ENCODE results near the gene SHLD2.
"Not testable (repeated sequence)": the region's sequence is repeated elsewhere in the genome, so short reads cannot be mapped to it uniquely, and the experiment has no call there.

Gene SHLD2

DNA sequence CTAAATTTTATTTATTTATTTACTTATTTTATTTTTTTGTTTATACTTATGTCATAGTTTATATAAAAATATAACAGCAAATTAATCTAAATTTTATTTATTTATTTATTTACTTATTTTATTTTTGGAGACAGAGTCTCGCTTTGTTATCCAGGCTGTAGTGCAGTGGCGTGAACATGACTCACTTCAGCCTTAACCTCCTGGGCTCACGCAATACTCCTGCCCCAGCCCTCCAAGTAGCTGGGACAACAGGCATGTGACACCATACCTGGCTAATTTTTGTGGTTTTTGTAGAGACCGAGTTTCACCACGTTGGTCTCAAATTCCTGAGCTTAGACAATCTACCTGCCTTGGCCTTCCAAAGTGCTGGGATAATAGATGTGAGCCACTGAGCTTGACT lies 115.3 kb downstream of the SHLD2 start:
- DNase-seq (ENCODE audit: low read depth in 2 of 2, low spot score in 1 of 2) = not testable (repeated sequence)

DNA sequence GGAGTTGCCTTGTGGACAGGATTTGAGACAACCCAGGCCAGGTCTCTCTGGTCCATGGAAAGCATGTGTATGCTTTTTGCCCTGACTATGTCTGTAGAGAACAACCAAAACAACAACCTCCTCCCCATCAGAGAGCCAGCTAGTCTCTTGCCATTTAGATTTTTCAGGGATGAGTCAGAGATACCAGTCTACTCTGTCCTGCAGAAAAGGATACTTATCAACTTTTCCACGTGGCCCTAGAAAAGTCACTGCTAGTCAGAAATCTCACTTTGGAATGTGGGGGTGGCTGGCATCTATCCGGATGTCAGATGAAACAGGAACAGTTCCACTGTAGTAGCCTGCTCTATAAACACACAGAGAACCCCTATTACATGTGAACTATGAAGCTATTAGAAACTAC lies 116.8 kb downstream of the SHLD2 start:
- not testable (repeated sequence) for DNase-seq (ENCODE audit: low read depth in 2 of 2, low spot score in 1 of 2)

DNA sequence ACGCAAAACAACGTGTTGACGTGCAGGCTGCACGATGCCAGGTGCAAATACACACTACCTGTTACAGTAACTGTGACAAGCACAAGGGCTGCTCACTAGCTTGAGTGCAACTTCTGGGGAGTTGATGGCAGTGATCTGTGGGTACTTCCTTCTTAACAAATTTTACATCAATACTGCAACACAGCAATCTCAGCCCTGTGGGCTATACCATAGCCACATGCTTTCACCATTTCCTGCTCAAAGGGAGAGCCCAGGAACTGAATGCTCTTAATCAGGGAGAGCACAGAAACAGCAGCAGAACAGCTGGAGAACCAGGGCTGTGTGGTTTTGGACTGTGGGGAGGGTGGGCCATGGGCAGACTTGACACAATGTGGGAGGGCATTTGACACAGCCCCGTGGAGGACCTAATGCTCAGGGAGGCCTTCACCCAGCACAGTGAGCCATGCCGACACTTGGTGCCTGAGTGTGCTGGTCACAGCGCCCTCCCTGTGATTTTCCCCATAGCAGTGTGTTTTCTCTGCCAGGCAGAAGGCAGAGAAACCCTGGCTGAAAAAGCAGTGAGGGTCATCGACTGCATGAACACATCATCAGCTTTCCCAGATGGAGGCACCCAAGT lies 118.3 kb downstream of the SHLD2 start:
- not testable (repeated sequence) for DNase-seq (ENCODE audit: low read depth in 2 of 2, low spot score in 1 of 2)

DNA sequence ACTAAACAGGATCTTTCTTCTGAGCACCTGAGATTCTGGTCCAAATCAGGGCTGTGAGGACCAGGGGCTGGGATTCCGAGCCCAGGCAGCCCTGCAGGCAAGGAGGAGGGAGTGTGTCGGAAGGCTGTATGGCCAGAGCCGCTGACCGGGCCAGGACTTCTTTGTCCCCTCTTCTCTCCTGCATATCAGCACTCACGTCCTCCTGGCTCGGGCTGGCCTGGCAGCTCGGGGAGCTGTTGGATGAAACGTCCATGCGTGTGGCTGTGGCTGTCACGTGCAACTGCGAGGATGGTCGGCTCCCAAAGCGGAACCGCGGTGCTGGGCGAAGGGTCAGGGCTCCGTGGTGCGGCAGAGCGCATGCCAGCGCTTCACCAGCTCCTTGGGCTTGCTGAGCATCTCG lies 118.8 kb downstream of the SHLD2 start:
- not testable (repeated sequence) for DNase-seq (ENCODE audit: low read depth in 2 of 2, low spot score in 1 of 2)

DNA sequence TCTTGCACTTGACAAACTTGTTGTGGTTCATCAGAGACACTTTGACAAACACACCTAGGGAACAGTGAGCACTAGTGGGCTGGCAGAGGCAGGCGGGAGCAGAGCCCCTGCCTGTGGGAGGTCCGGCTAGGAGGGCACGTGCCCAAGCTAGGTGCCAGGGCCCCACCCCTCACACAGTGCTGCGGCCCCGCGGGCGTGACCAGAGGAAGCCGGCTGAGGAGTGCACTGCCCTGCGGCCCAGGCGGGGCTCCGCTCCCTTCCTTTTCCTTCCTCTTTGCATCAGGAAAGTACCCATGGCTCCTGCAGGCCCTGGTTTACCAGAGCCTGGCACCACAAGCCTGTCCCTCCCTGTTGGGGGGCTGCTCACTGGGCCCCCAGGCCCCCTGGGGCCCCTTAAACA lies 121.1 kb downstream of the SHLD2 start:
- DNase-seq (ENCODE audit: low read depth in 2 of 2, low spot score in 1 of 2) = not testable (repeated sequence)

DNA sequence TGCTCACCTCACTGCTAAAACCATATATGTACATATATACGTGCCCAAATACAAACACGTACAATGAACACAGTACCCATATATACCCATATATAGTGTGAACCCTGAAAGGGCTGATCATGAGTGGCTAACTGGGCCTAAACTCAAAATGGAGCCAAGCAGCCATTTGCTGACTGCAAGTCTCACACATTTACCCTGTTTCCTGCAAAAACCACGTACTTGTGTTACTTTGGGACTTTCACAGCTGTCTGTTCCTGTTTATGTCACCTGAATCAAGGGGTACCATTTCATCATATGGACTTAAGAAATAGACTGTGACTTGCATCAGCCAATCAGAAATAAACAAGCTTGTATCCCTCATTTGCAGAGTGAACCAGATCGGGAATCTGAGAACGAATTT lies 124.4 kb downstream of the SHLD2 start:
- not testable (repeated sequence) for DNase-seq (ENCODE audit: low read depth in 2 of 2, low spot score in 1 of 2)

DNA sequence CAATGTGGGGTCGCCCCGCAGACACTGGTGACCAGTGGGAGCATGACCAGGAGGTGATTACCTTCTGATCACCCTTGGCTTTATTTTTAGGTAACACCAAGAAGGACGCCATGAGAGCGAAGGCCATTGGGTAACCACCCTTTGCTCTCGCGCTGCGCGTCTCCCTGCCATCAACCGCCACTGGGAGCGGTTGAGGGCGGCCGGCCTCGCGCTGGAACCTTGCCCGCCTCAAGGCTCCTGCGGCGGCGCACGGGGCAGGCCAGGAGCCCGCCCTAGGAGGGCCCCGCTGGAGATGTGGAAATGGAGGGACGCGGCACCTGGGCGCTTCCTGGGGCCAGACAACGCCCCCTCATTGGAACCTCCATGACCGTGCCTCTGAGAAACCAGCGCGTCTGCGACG lies 127.8 kb downstream of the SHLD2 start:
- not testable (repeated sequence) for DNase-seq (ENCODE audit: low read depth in 2 of 2, low spot score in 1 of 2)

- DNase-seq (ENCODE audit: low read depth in 2 of 2, low spot score in 1 of 2) = not testable (repeated sequence)
These were observed 130.1 kb downstream of the SHLD2 start, which contains the start of gene NUTM2A for GRCh38 chr10:87225148-87225547. TSS of gene NUTM2A (plus strand) at chr10:87225448. CDS start at chr10:87225831, 383 bp downstream.

DNA sequence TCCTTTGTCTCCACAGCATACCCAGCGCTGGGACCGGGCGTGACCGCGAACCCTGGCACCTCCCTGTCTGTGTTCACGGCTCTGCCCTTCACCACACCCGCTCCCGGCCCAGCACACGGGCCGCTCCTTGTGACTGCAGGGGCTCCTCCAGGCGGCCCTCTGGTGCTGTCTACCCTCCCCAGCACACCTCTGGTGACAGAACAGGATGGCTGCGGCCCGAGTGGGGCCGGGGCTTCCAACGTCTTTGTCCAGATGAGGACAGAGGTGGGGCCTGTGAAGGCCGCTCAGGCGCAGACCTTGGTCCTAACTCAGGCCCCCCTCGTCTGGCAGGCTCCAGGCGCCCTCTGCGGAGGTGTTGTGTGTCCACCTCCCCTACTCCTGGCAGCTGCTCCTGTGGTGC lies 133.2 kb downstream of the SHLD2 start:
- DNase-seq (ENCODE audit: low read depth in 2 of 2, low spot score in 1 of 2) = not testable (repeated sequence)

DNA sequence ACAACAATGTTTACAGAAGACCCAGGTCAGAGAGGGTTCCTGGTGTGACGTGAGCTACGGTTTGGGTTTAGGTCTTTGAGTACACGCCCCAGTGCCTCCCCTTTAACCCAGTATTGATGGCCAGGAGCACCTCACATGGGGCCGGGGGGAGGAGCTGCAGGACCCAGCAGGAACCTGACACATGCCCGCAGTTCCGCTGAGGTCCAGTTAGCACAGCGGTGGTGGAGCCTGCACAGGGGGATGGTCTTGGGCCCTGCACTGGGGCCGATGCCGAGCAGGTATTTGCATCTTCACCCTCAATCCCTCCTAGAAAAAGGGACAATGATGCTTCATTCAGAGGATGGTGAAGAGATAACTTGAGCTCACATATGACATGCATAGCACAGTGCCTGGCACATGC lies 134.2 kb downstream of the SHLD2 start:
- not testable (repeated sequence) for DNase-seq (ENCODE audit: low read depth in 2 of 2, low spot score in 1 of 2)

- DNase-seq (ENCODE audit: low read depth in 2 of 2, low spot score in 1 of 2) = not testable (repeated sequence)
These were observed 139.8 kb downstream of the SHLD2 start for GRCh38 chr10:87234854-87235253.

DNA sequence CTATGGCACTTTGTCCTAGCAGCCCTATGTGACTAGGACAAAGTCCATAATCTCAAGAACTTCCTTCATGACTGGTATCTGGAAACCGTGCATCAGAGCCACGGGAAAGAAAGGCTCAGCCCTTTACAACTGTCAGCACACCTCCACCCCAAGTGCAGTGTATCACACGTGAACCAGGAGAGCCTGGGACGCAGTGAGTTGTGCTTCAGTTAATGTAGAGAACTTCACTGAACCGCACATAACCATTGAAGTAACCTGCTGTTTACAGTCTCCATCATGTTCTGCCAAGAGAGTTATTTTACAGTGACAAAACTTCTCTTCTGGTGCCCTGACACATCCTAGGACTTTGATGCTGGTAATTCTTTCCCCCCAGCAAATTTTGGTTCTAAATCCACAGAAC lies 142.2 kb downstream of the SHLD2 start:
- not testable (repeated sequence) for DNase-seq (ENCODE audit: low read depth in 2 of 2, low spot score in 1 of 2)

GRCh38 chr10:87239346-87239808 lies 144.4 kb downstream of the SHLD2 start:
- not testable (repeated sequence) for DNase-seq (ENCODE audit: low read depth in 2 of 2, low spot score in 1 of 2)
